NT2/D1 (cell line): Measurements from ENCODE around the gene TBL3.

Experiments
- SUZ12 ChIP-seq: IDR thresholded peaks from 2 replicates; pipeline ENCODE4 v1.6.1; 2011; ENCODE audit not compliant: insufficient read length, insufficient read depth; ENCODE audit errors: extremely low read depth
- YY1 ChIP-seq: IDR thresholded peaks from 2 replicates; pipeline ENCODE4 v1.6.1; 2011; ENCODE audit not compliant: insufficient read length, insufficient read depth

DNA sequence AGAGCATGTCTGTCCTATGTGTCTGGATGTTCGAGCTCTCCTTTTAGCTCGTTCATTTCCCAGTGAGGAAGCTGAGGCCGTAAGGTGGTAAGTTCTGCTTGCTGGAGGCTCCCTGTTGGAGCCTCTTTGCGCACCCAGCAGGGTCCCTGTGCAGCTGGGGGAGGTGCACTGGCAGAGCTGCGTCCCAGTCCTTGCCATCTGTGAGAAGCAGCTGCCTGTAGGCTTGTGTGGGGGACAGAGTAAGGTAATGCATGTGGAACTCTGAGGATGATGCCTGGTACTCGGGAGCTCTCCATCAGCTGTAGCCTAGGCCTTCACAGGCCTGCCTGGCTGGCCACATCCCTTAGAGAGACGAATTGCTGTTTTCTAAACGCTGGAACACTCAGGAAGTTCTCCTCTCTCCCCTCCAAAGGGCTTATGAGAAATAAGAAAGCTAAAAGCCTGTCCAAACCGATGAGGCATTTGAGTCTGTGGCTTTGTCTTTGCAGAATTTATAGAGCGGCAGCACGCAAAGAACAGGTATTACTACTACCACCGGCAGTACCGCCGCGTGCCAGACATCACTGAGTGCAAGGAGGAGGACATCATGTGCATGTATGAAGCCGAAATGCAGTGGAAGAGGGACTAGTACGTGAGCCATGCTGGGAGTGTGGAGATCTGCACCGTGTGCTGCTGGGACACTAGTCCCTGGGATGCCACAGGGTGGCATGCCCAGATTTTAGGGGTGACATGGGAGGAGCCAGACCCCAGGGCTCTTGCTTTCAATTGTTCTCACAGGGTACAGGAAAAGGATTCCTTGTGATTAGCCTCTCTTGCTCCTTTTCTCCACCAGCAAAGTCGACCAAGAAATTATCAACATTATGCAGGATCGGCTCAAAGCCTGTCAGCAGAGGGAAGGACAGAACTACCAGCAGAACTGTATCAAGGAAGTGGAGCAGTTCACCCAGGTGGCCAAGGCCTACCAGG is 10.9 kb upstream of the TBL3 start:
- no peak for TF ChIP-seq YY1
- no peak for TF ChIP-seq SUZ12
